Ascending aorta (tissue), 2 donors: ENCODE data around the gene CSMD2. TPM values are rescaled to one million over a fixed set of nuclear protein-coding genes. Genes with fewer than 3 reads are reported as not detected.

Source experiments
- DNase-seq, 2 donors: peaks; one replicate each; pipeline ENCODE4 v3.0.0-alpha.2; 2019; ENCODE audit warnings: low spot score in 2 of 2
- H3K27ac ChIP-seq, 2 donors: fragments of 200-600 bp; sonication (generic); one replicate each; pipeline ENCODE4 v1.5.1; 2016 to 2017; ENCODE audit warnings: mild to moderate bottlenecking in 1 of 2
- H3K27me3 ChIP-seq: fragments of 200-600 bp; sonication (generic); one replicate; pipeline ENCODE4 v1.5.1; 2017
- H3K36me3 ChIP-seq, 2 donors: fragments of 200-600 bp; sonication (generic); one replicate each; pipeline ENCODE4 v1.5.1; 2016
- H3K4me1 ChIP-seq, 2 donors: fragments of 200-600 bp; sonication (generic); one replicate each; pipeline ENCODE4 v1.5.1; 2016 to 2017; ENCODE audit warnings: mild to moderate bottlenecking in 1 of 2
- H3K4me3 ChIP-seq, 2 donors: fragments of 200-600 bp; sonication (generic); one replicate each; pipeline ENCODE4 v1.5.1; 2016 to 2017; ENCODE audit warnings: mild to moderate bottlenecking in 1 of 2
- H3K9me3 ChIP-seq, 2 donors: fragments of 200-600 bp; sonication (generic); one replicate each; pipeline ENCODE4 v1.5.1; 2016
- CTCF ChIP-seq, 3 experiments: fragments of 200-600 bp in 2 of 3; fragments of 450-650 bp in 1 of 3; sonication (generic) in 2 of 3; IDR thresholded peaks; one replicate each; pipeline ENCODE4 v1.5.1; 2016 to 2019; ENCODE audit warnings: antibody characterized with exemption in 3 of 3, mild to moderate bottlenecking in 1 of 3, moderate library complexity in 1 of 3
- intact Hi-C: fragments of 100-400 bp; cut with DNase I; formaldehyde crosslinking; loops from one replicate; pipeline ENCODE4 v1.15.1; 2023
- total RNA-seq: library from RNA; depleted of rRNA; stranded (reverse); fragments of >200 nt; gene quantifications from one replicate; pipeline ENCODE4 v1.1.0, GENCODE V29; 2016

The CSMD2 gene
- total RNA-seq, 1 donor from 2014 or later: 10.9 TPM

DNA sequence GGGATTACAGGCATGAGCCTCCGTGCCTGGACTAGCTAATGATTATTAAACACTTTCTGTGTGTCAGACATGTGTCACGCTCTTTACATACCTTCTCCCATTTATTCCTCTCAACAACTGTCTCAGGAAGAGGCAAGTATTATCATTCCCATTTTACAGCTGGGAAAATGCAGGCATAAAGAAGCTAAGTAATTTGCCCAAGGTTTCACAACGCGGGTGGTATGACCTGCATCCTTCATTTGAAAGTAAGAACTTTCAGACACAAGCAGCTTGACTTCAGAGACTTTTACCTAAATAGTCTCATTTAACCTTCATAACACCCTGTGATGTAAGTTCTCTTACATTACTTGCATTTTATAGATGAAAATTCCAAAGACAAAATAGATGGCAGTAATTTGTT is 693.6 kb downstream of the CSMD2 start:
- H3K4me1 ChIP-seq: peaks cover 3 to 27% of the 10 kb centered on the region in 2 donors

GRCh38 chr1:33470495-33471012 is 694.5 kb downstream of the CSMD2 start:
- no peaks in the 10 kb centered on the region for H3K9me3 ChIP-seq
- H3K27ac ChIP-seq: peak overlapping the region in 1 of 2 donors; percentile 70
- H3K4me3 ChIP-seq: no peak overlapping the region
- DNase-seq: peak; percentile 44 to 88
- H3K36me3 ChIP-seq: no peaks in the 10 kb centered on the region
- H3K4me1 ChIP-seq: peaks cover 3 to 27% of the 10 kb centered on the region in 2 donors
- intact Hi-C loops: loop anchor here (1.0 to 5.0 kb wide), 7 partner anchors 103 to 1883 kb away; no protein-coding TSS in a partner anchor
- H3K27me3 ChIP-seq: no peaks in the 10 kb centered on the region
- TF ChIP-seq CTCF (IDR thresholded peaks at IDR 0.05): peak; percentile 75 to 80 (median 76)

More for the DNA sequence above, 693.6 kb downstream of the CSMD2 start:
- no peak for DNase-seq
- Histone ChIP-seq H3K9me3 (no peaks in the 10 kb centered on the region), H3K27ac (peak overlapping the region; percentile 70 to 90), H3K27me3 (no peaks in the 10 kb centered on the region), H3K36me3 (no peaks in the 10 kb centered on the region), H3K4me3 (no peak overlapping the region)
- intact Hi-C loops: loop anchor here (2.0 to 5.0 kb wide), 5 partner anchors 104 to 1884 kb away; no protein-coding TSS in a partner anchor
- no peak for TF ChIP-seq CTCF (IDR thresholded peaks at IDR 0.05)

DNA sequence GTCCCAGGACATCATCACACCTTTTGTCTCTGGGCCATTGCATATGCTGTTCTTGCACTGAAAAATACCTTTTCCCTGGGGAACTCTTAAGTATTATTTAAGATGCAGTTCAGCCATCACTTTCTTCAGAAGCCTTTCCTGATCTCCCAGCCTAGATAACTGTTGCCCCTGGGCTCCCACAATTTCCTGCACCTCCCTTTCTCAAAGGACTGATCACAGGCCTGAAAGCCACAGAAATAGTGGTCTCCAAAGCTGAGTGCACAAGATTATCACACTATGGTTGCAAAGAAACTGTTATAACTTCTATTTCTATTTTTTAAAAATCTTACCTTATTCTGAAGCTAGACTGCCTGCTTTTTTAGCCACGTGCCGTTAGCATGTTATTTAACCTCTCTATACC is 695.3 kb downstream of the CSMD2 start:
- H3K4me3 ChIP-seq: no peak overlapping the region
- no peaks in the 10 kb centered on the region for H3K36me3 ChIP-seq
- H3K4me1 ChIP-seq: peaks cover 3 to 26% of the 10 kb centered on the region in 2 donors
- no peak overlapping the region for H3K27ac ChIP-seq
- H3K27me3 ChIP-seq: no peaks in the 10 kb centered on the region
- intact Hi-C loops: loop anchor here (1.0 to 5.0 kb wide), 7 partner anchors 102 to 1882 kb away; no protein-coding TSS in a partner anchor
- DNase-seq: no peak
- no peaks in the 10 kb centered on the region for H3K9me3 ChIP-seq
- no peak for TF ChIP-seq CTCF (IDR thresholded peaks at IDR 0.05)

DNA sequence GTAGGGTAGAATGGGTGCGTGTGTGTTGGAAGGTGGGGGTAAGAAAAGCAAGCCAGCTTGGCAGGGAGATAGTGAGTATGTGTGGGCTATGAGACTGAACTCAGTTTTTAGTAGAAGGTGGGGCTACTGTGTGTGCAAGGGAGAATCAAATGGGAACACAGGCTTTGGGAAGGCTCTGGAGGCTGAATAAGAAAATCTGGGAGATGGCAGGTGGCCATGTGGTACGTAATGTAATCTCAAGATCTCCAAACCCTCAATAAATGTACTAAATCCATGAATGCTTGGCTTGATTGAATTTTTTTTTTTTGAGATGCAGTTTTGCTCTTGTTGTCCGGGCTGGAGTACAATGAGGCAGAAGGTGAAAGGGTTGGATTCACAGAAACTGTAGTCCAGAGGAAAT is 696.1 kb downstream of the CSMD2 start:
- no peak for TF ChIP-seq CTCF (IDR thresholded peaks at IDR 0.05)
- no peak for DNase-seq
- no peaks in the 10 kb centered on the region for H3K9me3 ChIP-seq
- no peak overlapping the region for H3K4me3 ChIP-seq
- no peak overlapping the region for H3K27ac ChIP-seq
- no peaks in the 10 kb centered on the region for H3K36me3 ChIP-seq
- H3K4me1 ChIP-seq: peaks cover 3 to 19% of the 10 kb centered on the region in 2 donors
- intact Hi-C loops: no loop called here
- H3K27me3 ChIP-seq: no peaks in the 10 kb centered on the region

DNA sequence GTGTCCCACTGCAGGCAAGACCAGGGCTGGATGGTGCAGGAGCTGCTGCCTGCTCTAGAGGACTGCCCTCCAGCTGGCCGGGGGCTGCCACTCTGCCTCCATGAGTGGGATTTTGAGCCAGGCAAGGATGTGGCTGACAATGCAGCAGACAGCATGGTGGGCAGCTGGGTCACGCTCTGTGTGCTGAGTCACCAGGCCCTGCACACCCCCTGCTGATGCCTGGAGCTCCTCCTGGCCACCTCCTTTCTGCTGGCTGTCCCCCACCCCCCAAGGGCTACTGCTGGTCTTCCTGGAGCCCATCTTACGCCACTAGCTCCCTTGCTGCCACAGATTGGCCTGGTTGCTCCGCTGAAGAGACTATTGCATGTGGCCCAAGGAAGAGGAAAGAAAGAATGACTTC is 696.5 kb downstream of the CSMD2 start:
- no peaks in the 10 kb centered on the region for H3K36me3 ChIP-seq
- H3K4me3 ChIP-seq: no peak overlapping the region
- H3K4me1 ChIP-seq: peaks cover under 1 to 18% of the 10 kb centered on the region in 2 donors
- TF ChIP-seq CTCF (IDR thresholded peaks at IDR 0.05): no peak
- no peaks in the 10 kb centered on the region for H3K9me3 ChIP-seq
- H3K27ac ChIP-seq: no peak overlapping the region
- intact Hi-C loops: no loop called here
- no peak for DNase-seq
- no peaks in the 10 kb centered on the region for H3K27me3 ChIP-seq
